ENCODE results near the gene SPRED3. TPM values are rescaled to one million over a fixed set of nuclear protein-coding genes. Genes with fewer than 3 reads are reported as not detected.
A peak's percentile ranks its signal among the peaks of the same experiment; 100 is the strongest.

The SPRED3 gene
- total RNA-seq, 1 donor from 2014 or later, result 0.83 TPM

GRCh38 chr19:38371081-38371480 is 17.4 kb upstream of the SPRED3 start:
- DNase-seq (ENCODE audit: low read depth), result no peak

DNA sequence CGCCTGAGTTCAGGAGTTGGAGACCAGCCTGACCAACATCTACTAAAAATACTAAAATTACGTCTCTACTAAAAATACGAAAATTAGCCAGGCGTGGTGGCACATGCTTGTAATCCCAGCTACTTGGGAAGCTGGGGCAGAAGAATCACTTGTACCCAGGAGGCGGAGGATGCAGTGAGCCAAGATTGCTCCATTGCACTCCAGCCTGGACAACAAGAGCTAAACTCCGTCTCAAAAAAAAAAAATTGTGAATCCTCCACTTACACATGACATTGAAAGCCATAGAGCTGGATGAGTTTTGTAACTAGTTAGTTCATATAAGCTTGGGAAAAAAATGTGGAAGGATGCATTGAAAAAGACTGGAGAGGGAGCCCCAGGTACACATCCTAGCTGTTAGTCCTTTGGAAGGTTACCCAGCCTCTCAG is 14.6 kb upstream of the SPRED3 start:
- DNase-seq (ENCODE audit: low read depth), result peak; percentile 32

GRCh38 chr19:38374332-38375097 is 14.0 kb upstream of the SPRED3 start, which contains the start of gene PSMD8:
Gene PSMD8, plus strand, starts transcription at chr19:38374571. Its CDS starts 31 bp downstream, at chr19:38374602.
- peak; percentile 100 for DNase-seq (ENCODE audit: low read depth)

GRCh38 chr19:38375098-38375493 is 13.4 kb upstream of the SPRED3 start:
- DNase-seq (ENCODE audit: low read depth), result no peak

GRCh38 chr19:38375748-38376147 is 12.7 kb upstream of the SPRED3 start:
- DNase-seq (ENCODE audit: low read depth), result peak; percentile 81

- peak; percentile 62 for DNase-seq (ENCODE audit: low read depth)
These were observed 11.9 kb upstream of the SPRED3 start for GRCh38 chr19:38376576-38376975.

- DNase-seq (ENCODE audit: low read depth), result no peak
These were observed 11.4 kb upstream of the SPRED3 start for GRCh38 chr19:38377052-38377451.

DNA sequence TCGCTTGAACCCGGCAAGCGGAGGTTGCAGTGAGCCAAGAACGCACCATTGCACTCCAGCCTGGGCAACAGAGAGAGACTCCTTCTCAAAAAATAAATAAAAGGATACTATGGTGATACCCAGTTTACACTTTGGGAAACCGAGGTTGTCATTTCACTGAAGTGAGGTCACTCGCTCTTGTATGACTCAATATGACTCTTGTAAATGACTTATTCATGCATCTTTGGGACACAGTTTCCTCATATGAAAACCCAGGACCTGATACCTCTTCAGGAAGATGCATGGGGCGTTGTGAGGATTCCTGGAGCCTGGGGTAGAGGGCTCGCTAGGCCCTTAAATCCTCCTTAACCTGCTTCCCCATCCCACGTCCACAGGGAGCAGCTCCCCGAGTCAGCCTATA is 9.6 kb upstream of the SPRED3 start:
- DNase-seq (ENCODE audit: low read depth), result no peak

- no peak for DNase-seq (ENCODE audit: low read depth)
These were observed 7.4 kb upstream of the SPRED3 start for GRCh38 chr19:38381138-38381537.

GRCh38 chr19:38383184-38383583 is 5.3 kb upstream of the SPRED3 start:
- DNase-seq (ENCODE audit: low read depth), result no peak

GRCh38 chr19:38383743-38384142 is 4.8 kb upstream of the SPRED3 start:
- no peak for DNase-seq (ENCODE audit: low read depth)

GRCh38 chr19:38384209-38385027 is 4.1 kb upstream of the SPRED3 start:
- DNase-seq (ENCODE audit: low read depth), result peak; percentile 20

DNA sequence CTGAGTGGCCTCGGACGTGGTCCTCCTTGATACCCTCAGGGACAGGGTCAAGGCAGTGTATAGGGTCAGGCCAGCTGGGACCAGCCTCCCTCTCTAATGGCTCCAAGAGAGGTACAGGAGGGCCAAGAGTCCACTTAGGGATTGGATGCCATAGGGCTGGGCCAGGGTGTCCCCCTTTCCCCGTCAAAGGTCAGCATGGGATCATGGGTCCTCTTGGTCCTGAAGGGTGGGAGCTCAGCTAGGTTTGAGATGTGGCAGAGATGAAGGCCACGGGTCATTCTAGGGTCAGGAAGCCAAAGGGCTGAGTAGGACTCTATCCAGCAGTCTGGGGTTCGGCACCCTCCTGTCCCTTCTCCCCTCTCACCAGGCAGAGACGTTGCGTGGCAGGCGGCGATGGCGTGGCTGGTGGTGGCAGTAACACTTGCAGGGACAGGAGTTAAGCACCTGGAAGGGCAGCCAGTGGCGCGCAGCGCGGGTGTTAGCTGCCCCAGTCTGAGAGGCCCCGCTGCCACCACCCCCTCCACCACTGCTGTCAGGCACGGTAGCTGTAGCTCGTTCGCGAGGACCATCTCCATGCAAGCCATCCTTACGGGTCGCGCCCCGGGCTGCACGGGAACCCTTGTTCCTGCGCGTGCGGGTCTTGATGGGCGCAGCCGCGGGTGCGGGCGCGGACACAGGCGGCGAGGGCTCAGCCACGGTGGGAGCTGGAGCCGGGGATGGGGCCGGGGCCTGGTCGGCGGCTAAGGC is 3.3 kb upstream of the SPRED3 start:
- no peak for DNase-seq (ENCODE audit: low read depth)

DNA sequence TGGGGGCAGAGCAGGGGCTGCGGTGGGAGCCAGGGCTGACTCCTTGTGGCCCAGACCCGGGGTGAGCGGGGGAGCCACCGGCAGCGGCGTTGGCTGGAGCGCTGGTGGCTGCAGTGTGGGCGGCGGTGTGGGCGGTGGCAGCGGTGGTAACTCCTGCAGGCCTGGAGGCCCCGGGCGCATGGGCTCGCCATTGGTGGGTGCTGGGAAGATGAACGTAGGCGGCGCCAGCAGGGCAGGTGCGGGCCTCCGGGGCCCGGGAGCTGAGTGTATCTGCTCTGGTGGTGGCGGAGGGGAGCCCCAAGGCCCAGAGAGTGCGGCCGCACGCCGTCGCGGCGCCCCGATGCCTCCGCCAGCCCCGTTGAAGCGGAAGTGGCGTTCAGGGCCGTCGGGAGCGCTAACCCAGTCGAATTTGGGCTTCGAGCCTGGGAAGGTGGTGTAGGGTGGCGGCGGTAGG is 2.7 kb upstream of the SPRED3 start:
- no peak for DNase-seq (ENCODE audit: low read depth)

GRCh38 chr19:38386300-38386970 is 2.1 kb upstream of the SPRED3 start:
- DNase-seq (ENCODE audit: low read depth), result no peak

- DNase-seq (ENCODE audit: low read depth), result no peak
These were observed 1.4 kb upstream of the SPRED3 start for GRCh38 chr19:38386971-38387549.

DNA sequence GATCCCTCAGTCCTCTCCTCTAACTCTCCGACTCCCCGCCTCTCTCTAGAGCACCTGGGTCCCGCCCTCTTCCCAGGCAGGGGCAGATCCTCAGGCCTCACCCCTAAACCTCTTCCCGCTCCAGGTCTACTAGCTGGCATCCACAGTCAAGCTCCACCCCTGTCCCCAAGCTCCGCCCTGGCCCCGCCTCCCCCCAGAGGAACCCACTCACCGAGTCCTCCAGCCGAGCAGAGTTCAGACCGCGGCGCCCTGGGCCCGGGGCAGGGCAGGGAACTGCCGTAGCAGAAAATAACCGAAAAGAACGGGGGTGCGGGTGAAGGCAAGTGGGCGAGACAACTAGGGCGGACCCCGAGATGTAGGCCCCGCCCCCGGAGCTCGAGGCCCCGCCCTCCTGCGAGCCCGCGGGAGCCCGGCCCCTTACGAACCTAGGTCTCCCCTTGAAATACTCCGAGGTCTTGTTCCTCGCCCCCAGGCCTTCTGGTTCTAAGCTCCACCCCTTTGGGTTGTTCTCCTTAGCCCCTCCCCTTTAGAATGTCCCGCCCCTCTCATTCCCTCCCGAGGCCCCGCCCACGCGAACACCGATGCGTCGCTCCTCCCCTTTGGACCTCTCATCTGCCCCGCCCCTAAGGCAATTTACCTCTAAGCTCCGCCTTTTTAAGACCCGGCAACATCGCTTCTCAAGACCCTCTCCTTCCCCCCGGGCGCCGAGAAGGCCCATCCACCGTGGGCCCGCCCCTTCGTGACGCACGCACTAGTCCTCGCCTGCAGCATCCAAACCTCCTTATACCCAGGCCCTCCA is 748 bp upstream of the SPRED3 start, which contains the start of gene GGN:
Gene GGN, minus strand, starts transcription at position 485 of the 799 bp plus-strand sequence. CDS start 773 bp downstream, outside the sequence.
- DNase-seq (ENCODE audit: low read depth), result peak; percentile 88

- peak; percentile 63 for DNase-seq (ENCODE audit: low read depth)
These were observed 816 bp downstream of the SPRED3 start for GRCh38 chr19:38389101-38389925.
